Neural crest cell (in vitro differentiated cells): Measurements from ENCODE around the gene SPTB. TPM values are rescaled to one million over a fixed set of nuclear protein-coding genes. Genes with fewer than 3 reads are reported as not detected.

Experiments used
- DNase-seq: peaks from one replicate; pipeline ENCODE4 v3.0.0; 2021; ENCODE audit warnings: low read depth, mixed read lengths, low spot score
- H3K27ac Mint-ChIP-seq: one replicate; pipeline ENCODE4 v1.8.0; 2021; ENCODE audit warnings: mild to moderate bottlenecking, mixed read lengths; ENCODE audit not compliant: unreplicated experiment
- H3K27me3 Mint-ChIP-seq: 2 replicates; pipeline ENCODE4 v1.8.0; 2021; ENCODE audit warnings: low read depth, mild to moderate bottlenecking, mixed read lengths
- H3K36me3 Mint-ChIP-seq: 2 replicates; pipeline ENCODE4 v1.8.0; 2021; ENCODE audit warnings: low read depth, mild to moderate bottlenecking, mixed read lengths
- H3K4me1 Mint-ChIP-seq: 2 replicates; pipeline ENCODE4 v1.8.0; 2021; ENCODE audit warnings: mixed read lengths
- H3K4me3 Mint-ChIP-seq: one replicate; pipeline ENCODE4 v1.8.0; 2021; ENCODE audit warnings: mild to moderate bottlenecking, mixed read lengths
- H3K9me3 Mint-ChIP-seq: 2 replicates; pipeline ENCODE4 v1.8.0; 2021; ENCODE audit warnings: mixed read lengths
- total RNA-seq: library from RNA; stranded (reverse); gene quantifications from 2 replicates; pipeline ENCODE4 v1.2.1, GENCODE V29; 2021
- TF ChIP-seq, protein P1 (sequence below): fragments of 200-600 bp; sonication (generic); conservative IDR thresholded peaks from 2 replicates; pipeline ENCODE4 v1.5.0; 2021; ENCODE audit warnings: antibody characterized with exemption, mild to moderate bottlenecking

The SPTB gene
- total RNA-seq, 1 donor from 2014 or later, result 0.16 TPM

DNA sequence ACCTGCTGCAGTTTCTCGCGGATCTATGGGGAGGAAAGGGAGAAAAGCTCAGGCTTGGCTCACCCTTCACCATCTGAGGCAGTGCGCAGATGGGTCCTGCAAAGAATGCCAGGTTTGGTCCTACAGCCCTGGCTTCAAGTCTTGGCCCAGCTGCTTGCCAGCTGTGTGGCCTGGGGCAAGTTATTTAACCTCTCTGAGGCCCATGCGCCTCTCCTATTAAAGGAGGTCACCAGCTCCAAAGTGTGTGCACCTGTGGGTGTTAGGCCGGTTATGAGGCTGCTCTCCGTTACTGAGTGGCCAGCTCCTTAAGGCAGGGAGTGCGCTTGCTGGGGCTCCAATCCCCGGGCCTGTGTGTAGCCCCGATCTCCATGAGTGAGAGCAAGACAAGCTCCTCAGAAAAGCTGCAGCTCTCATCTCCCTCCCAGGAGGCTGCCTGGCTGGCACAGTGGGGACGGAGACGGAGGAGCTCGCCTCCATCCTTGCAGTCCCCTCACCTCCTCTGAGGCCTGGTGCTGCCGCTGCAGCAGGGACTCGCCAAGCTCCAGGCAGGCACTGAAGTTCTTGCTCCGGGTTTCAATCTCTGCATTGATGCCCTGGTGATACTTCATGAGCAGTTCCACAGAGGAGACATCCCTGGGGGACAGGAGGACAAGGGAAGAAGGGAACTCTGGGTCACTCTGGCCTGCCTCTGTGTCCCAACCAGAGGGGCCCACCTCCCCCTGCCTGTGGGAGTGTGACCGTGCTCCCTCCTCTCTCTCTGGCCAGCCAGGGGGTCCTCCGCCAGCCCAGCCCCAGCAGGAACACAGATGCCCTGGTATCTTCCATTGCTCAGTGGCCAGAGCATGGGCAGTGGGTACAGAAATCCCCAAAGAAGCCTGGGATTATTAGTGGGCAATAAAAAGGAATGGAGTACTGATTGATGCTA is 110.3 kb downstream of the SPTB start:
- DNase-seq, result no peak
- TF ChIP-seq, protein P1, sequence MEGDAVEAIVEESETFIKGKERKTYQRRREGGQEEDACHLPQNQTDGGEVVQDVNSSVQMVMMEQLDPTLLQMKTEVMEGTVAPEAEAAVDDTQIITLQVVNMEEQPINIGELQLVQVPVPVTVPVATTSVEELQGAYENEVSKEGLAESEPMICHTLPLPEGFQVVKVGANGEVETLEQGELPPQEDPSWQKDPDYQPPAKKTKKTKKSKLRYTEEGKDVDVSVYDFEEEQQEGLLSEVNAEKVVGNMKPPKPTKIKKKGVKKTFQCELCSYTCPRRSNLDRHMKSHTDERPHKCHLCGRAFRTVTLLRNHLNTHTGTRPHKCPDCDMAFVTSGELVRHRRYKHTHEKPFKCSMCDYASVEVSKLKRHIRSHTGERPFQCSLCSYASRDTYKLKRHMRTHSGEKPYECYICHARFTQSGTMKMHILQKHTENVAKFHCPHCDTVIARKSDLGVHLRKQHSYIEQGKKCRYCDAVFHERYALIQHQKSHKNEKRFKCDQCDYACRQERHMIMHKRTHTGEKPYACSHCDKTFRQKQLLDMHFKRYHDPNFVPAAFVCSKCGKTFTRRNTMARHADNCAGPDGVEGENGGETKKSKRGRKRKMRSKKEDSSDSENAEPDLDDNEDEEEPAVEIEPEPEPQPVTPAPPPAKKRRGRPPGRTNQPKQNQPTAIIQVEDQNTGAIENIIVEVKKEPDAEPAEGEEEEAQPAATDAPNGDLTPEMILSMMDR, result no peak
- Mint-ChIP-seq H3K27ac (no peak overlapping the region), H3K4me3 (no peak overlapping the region), H3K36me3 (no peaks in the 10 kb centered on the region), H3K4me1 (peaks cover 10% of the 10 kb centered on the region), H3K27me3 (peaks cover 11% of the 10 kb centered on the region), H3K9me3 (no peaks in the 10 kb centered on the region)

DNA sequence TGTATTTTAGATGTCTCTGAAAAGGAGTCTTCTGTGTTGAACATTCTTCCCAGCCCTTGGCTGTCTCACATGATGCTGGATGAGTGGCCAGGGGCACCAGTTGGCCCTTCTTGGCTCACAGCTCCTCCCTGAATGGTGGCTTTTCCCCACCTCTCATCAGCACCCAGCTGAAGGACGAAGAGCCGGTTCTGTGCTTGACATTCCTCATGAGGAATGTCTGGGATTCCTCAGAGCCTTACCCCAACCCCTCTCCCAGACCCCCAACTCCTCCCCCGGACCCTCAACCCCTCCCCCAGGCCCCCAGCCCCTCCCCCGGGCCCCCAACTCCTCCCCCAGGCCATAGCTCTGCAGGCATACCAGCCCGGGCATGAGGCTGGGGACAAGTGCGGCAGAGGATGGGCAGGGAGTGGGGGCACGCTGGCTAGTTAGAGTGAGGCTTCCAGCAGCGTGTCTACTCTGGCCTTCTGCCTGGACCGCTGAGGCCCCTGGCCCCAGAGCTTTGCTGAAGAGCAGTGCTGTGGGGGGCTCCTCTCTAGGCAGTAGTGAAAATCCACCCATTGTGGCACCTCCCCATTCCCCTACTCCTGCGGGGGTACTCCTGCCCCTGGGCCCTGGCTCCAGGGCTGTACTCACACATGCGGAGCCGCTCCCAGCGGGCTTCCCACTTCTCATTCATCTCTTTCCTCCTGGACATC is 111.2 kb downstream of the SPTB start:
- Mint-ChIP-seq H3K27ac (no peak overlapping the region), H3K27me3 (peaks cover 19% of the 10 kb centered on the region), H3K36me3 (no peaks in the 10 kb centered on the region), H3K9me3 (no peaks in the 10 kb centered on the region), H3K4me3 (no peak overlapping the region), H3K4me1 (peaks cover 14% of the 10 kb centered on the region)
- DNase-seq, result no peak
- TF ChIP-seq, protein P1, result no peak

- H3K27ac Mint-ChIP-seq, result peak overlapping the region; percentile 46
- peaks cover 18% of the 10 kb centered on the region for H3K4me1 Mint-ChIP-seq
- no peaks in the 10 kb centered on the region for H3K9me3 Mint-ChIP-seq
- H3K27me3 Mint-ChIP-seq, result peaks cover 30% of the 10 kb centered on the region
- H3K36me3 Mint-ChIP-seq, result no peaks in the 10 kb centered on the region
- no peak for DNase-seq
- TF ChIP-seq, protein P1, result no peak
- H3K4me3 Mint-ChIP-seq, result no peak overlapping the region
Observed at GRCh38 chr14:64767215-64767964, 112.3 kb downstream of the SPTB start.

DNA sequence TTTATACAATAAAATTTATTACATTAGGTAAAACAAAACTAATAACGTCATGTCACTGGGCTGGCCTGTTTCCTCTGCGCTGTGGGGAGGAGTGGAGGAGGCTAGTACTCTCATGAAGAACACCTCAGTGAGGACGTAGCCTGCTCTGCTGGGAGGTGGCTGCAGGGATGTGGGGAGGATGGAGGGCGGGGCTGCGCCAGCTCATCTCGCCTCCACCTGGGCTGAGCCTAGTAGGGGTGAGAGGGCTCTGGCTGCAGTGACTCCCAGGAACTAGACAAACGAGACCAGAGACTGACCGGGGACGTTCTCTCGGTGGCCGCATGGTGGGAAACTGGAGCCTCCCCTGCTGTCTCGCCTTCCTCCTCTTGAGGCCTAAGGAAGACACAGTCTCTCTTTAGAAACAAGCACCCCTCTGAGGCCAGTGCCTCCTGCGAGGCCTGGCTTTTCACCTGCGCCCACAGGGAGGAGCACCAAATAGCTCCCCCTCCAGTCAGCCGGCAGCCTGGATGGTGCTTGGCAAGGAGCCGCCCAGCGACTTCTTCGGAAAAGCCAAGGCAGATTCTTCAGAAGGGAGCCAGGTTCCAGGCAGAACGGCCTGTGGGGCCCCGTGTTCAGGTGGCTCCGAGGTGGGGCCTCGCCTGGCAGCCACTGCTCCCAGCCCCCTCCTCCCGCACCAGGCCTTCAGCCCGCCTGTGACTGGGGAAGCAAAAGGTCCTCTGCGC is 113.1 kb downstream of the SPTB start:
- DNase-seq, result no peak
- no peak overlapping the region for H3K4me3 Mint-ChIP-seq
- no peaks in the 10 kb centered on the region for H3K36me3 Mint-ChIP-seq
- peaks cover 23% of the 10 kb centered on the region for H3K4me1 Mint-ChIP-seq
- no peaks in the 10 kb centered on the region for H3K9me3 Mint-ChIP-seq
- TF ChIP-seq, protein P1, result no peak
- H3K27ac Mint-ChIP-seq, result no peak overlapping the region
- peaks cover 38% of the 10 kb centered on the region for H3K27me3 Mint-ChIP-seq
